HEK293T (cell line): ENCODE results near the gene SHOX.

Experiments used
- HDGF ChIP-seq: fragments of 450-650 bp; IDR thresholded peaks from 2 replicates; pipeline ENCODE4 v1.6.1; 2017; ENCODE audit warnings: antibody characterized with exemption, borderline replicate concordance
- SP1 ChIP-seq: fragments of 450-650 bp; IDR thresholded peaks from 2 replicates; pipeline ENCODE4 v1.6.1; 2017

GRCh38 chrX:703866-704265 lies 73.3 kb downstream of the SHOX start:
- no peak for TF ChIP-seq SP1
- no peak for TF ChIP-seq HDGF
